GM23338 (cell line): Measurements from ENCODE around the gene STIM1.

Experiments
- CTCF ChIP-seq, 2 experiments: fragments of 200-600 bp in 1 of 2; sonication (generic) in 1 of 2; conservative IDR thresholded peaks; 2 replicates each; pipeline versions ENCODE4 v1.5.1 to v1.6.1; 2016 to 2017; ENCODE audit warnings: antibody characterized with exemption in 2 of 2, low read depth in 2 of 2, mild to moderate bottlenecking in 2 of 2, moderate library complexity in 1 of 2
- EZH2phosphoT487 ChIP-seq: fragments of 200-600 bp; sonication (generic); IDR thresholded peaks from one replicate; pipeline ENCODE4 v1.8.1; 2018; ENCODE audit warnings: antibody characterized with exemption; ENCODE audit not compliant: unreplicated experiment
- NANOG ChIP-seq: IDR thresholded peaks from 2 replicates; pipeline ENCODE4 v1.6.1; 2016; ENCODE audit warnings: antibody characterized with exemption, borderline replicate concordance
- POLR2AphosphoS5 ChIP-seq: IDR thresholded peaks from 2 replicates; pipeline ENCODE4 v1.6.1; 2016; ENCODE audit warnings: antibody characterized with exemption, low read depth
- REST ChIP-seq: IDR thresholded peaks from one replicate; pipeline ENCODE4 v1.6.1; 2018; ENCODE audit warnings: antibody characterized with exemption; ENCODE audit not compliant: unreplicated experiment

DNA sequence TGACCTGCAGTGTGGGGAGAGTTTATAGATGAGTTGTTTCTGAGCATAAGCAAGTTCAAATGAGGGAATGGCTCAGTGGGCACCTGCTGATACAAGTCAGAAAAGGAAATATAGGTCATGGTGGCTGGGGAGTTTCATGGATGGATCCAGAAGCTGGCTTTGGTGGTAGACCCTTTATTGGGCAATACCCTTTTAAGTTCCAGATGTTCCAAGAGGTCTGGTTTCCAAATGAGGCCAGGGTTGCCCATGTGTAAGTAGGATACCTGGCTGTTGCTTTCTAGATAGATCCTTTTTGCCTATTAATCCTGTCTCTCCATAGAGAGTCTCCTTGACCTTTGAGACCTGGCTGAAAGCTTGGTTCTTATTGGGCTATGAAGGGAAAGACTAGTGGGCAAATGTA lies 2.2 kb downstream of the STIM1 start:
- TF ChIP-seq CTCF (conservative IDR thresholded peaks at IDR 0.05; ENCODE audit: low read depth in 2 of 2) (no peak), NANOG (no peak), POLR2AphosphoS5 (no peak), REST (no peak), EZH2phosphoT487 (no peak)
